GM21381 (cell line): ENCODE results near the gene PPP1R14B.

Experiments
- ATAC-seq: cut with Tn5 transposase; IDR thresholded peaks from one replicate; pipeline ENCODE4 v1.9.1; 2021; ENCODE audit warnings: mild to moderate bottlenecking, moderate library complexity; ENCODE audit not compliant: unreplicated experiment

The PPP1R14B gene

DNA sequence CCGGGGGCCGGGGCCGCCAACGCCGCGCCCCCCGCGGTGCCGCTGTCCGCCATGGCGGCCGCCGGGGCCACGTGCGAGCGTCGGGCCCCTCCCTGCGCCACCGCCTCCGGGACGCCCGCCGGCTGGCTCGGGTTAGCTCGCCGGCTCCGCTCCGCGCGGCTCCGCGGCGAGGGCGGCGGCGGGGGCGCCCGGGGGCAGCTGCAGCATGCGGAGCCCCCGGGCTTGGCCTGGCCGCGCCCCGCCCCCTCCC is 197 bp downstream of the PPP1R14B start:
- peak; percentile 5 for ATAC-seq

DNA sequence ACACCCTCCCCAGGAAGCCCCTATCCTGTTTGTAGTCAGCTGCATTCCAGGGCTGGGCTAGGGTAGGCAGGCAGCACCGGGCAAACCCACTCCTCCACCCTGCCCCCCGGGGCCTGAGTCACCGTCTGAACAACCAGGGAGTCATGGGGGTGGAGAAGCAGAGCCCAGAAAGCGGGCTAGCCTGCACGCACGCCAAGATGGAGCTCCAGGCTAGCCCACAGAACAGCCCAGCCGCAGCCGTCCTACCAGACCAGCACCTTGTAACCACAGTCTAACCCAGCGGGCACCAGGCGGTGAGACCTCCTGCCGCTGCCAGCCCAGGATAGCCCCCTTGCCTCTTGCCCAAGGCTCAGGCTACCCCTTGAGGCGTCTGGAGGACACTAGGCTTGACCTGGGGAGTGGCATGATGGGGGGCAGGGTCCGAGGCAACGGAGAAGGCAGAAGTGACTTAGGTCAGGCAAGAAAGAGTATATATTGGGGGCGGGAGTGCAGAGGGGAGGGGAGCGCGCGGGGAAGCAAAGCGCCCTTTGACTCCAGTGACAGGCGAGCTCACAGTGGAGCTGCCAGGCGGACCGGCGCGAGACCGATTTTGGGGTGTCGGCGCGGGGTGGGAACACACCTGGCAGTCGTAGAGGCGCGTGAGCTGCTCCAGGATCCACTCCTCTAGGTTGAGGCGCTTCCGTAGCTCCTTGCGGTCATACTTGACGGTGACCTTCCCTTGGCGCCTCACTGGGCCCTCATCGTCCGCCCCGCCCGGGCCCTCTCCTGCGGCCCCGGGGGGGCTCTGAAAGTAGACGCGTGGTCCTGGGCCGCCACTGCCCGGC is 734 bp downstream of the PPP1R14B start:
- ATAC-seq: no peak

DNA sequence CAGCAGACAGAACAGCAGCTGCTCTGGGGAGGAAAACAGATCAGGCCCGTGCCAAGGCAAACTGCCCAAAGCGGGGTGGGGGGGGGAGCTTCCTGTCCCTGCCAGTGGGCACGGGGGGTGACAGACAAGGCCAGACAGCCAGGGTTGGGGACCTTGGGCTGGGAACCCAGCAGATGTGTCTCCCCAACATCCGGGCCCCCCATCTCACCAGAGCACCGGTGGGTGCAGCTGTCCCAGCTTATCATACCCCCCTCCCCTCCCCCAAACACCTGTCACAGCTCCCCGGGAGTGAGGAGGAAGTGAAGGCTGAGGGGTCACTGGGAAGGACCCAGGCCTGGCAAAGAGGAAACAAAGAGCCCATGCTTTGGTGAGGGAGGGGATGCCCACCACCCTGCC is 1.3 kb downstream of the PPP1R14B start:
- ATAC-seq: no peak

DNA sequence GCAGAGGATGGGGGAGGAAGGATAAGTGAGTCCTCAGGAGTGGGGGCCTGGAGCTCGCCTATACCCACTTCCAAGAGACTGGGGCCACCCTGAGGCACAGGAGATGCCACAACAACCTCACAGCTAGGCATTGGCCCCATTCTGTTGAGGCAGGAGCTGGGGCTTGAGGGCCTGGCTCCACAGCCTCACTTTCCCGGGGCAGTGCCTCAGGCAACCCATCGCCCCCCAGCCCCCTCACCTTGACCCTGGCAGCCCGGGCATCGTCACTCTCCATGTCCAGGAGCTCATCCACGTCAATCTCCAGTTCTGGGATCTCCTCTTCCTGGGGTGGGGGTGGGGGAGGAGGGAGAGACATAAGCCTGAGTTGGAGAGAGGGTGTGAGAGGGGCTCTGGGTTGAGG is 1.8 kb downstream of the PPP1R14B start:
- no peak for ATAC-seq

DNA sequence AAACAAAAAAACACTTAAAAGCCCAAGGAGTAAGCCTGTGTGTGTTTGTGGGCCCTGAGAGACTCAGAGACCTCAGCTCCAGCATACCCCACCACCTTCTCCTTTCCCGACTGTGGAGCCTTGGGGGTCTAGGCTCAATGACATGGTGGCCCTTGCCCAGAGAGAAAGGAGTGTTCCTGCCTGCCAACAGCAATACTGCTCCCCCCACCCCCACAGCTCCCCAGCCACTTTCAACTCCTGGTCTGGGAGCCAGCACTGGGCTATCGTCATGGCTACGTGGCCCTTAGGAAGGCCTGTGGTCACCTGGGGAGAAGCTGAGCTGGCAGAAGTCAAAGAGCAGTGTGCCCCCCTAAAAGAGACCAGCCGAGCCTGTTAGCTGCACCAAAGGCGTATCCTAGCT is 2.6 kb downstream of the PPP1R14B start:
- ATAC-seq: no peak

DNA sequence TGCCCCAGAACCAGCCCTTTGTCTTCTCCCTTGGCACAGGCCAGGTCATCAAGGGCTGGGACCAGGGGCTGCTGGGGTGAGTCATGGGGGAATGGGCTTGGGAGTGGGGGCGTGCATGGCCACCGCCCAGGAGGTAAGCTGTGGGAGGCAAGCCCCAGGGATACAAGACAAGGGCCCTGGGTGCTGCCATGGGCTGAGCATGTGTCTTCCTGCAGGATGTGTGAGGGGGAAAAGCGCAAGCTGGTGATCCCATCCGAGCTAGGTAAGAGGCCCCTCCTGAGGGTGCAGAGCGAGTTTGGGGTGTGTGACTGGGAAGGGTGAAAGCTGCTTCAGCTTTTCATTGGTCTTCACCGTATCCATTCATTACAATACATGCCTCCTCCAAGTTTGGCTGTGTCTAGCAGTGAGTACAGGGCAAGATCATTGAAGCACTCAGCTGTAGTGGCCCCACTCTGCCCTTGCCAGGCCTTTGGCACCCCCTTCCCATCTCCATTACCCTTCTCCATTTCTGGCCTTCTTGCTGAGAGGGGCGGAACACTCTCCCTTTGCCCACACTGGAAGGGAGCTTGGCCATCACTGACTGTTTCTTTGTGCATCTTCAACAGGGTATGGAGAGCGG is 3.4 kb downstream of the PPP1R14B start:
- no peak for ATAC-seq

DNA sequence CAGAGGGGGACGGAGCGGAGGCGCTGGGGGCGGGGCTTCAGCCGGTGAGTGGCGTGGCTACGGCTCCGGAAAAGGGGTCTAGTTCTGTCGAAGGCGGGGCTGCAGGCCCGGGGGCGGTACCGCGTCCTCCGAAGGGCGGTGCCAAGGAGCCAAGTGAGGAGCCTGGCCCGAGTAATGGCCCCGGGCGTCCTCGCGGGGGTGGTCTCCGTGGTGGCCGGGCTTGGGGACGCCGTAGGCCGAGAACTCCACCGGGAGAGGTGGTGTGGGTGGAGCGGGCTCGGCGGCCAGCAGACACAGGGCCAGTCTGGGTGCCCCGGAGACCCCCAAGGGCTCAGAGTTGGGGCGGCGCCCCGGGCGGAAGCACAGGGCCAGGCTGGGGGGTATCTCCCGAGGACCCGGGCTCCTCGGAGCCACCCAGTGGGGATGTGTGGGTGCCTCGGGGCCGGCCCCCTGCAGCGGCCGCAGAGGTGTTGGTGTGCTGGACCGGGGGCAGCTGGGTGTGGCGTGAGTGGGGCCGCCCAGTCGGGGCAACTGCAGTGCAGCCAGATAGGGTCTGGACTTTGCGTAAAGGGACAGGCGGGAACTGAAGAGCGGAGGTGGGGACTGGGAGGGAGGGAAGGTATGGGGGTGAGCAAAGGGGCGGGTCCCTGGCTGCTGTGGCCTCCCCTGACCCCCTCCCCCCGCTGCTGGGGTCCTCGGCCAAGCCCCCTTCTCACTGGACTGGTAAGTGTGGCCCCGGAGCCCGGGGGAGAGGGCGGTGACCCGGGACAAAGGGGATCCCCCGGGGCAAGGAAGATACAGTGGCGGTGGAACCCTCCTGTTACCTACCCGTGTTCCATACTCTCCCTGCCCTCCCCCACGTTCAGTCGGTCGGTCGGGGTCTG is 5.0 kb downstream of the PPP1R14B start:
- peak; percentile 5 for ATAC-seq

DNA sequence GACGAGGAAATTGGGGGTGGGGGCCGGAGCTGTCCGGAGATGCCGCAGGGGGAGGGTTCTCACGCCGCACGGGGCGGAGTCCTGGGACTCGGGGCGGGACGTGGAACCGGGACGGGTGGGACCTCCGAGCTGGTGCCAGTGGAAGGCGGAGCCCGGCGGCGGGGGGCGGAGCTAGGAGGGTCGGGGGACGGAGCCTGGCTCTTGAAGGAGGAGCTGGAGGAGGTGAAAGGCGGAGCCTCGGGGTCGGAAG is 5.6 kb downstream of the PPP1R14B start:
- ATAC-seq: peak; percentile 57

DNA sequence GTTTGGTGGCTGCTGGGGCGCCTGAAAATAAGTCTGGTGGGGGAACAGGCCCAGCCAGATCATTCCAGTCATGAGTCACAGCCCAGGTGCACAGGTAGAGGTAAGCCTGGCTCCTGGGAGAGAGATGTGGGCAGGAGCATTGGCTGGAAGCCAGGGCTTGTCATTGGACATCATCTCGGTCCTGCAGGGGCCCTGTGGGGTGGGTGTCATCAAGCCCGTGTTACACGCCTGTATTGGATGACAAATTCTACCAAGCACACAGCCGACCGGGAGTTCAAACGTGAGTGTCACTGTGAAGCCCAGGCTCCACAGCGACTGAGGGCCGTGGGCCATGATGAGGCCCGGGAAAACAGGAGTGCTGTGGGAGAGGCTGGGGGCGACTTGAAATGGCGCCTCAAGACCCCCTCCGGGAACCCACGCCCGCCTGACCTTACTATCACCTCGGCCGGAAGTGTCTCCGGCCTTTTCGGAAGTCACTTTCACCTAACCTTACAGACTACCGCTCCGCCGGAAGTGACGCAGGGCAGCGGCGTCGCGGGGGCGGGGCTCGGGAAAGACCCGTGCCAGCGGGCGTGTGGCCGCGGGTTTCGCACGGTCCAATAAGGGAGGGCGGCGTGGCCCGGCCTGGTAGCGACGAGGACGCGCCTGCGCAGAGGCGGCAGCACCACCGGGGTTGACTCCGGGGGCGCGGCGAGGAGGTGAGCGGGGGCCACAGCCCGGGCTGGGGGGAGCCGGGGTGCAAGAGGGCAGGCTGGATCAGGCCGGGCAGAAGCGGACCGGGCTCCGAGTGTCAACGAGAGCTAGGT is 6.1 kb downstream of the PPP1R14B start, which contains the start of gene FKBP2:
Gene FKBP2, plus strand, starts transcription at position 661 of the 806 bp plus-strand sequence. CDS start 1,293 bp downstream, outside the sequence.
- ATAC-seq: peak; percentile 44

DNA sequence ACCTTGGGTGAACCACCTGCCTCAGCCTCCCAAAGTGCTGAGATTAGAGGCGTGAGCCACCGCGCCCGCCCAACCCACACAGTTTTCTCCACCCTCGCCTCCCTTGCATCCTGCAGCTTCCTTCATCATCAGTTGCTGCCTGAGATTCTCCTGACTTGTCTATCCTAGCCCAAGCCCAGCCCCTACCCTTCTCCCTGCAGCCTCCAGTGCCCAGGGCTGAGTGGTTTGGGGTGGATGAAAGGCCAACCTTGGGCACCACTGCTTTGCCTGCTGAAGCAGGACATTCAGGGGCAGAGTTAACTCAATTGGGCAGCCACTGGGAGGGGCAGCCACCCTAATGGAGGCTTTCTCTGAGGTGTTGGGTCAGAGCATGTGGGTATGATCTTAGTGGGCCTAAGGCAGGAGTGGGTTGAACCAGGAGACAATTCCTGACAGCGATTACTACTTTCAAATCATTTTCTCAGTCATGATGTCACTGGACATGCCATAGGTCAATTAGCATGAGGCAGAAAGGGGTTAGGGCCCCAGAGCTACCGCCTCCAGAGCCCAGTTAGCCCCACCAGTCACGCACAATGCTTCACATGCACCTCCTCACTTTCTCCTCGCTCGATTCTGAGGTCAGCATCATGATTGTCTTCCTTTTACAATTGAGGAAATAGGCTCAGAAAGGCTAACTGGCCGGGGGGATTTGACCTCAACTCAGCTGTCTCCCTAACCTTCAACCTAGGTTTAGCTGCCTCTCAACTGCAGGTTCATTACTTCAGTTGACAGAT is 6.9 kb downstream of the PPP1R14B start:
- ATAC-seq: peak; percentile 3

DNA sequence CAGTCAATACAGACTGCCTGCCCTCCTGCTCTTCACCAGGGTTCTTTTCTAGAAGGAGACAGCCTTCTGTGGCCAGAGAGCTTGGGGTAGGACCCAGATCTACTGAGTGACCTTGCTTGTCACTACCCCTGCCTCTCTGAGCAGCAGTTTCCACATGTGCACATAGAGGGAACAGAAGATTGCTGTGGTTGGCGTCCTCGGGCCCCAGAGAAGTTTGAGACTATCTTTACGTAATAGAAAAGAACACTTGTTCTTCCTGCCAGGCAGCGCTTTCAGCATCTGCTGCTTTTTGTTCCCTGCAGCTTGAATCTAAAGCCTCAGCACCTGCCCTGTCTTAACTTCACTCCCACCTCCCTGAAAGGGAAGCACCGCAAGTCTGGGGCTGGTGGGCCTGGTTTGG is 7.7 kb downstream of the PPP1R14B start:
- ATAC-seq: no peak

DNA sequence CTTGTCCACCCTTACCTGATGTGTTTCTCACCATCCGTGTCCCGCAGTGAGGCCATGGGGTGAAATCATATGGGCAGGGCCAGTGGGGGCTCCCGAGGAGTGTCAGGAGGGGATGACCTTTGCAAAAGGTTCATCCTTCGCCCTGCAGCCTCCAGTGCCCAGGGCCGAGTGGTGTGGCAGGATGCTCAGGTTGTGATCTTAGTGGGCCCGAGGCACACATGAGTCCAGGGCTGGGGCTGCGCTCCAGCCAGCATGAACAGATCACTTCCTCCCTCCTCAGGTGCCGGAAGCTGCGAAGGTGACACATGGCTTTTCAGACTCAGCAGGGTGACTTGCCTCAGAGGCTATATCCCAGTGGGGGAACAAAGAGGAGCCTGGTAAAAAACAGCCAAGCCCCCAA is 8.7 kb downstream of the PPP1R14B start:
- no peak for ATAC-seq

DNA sequence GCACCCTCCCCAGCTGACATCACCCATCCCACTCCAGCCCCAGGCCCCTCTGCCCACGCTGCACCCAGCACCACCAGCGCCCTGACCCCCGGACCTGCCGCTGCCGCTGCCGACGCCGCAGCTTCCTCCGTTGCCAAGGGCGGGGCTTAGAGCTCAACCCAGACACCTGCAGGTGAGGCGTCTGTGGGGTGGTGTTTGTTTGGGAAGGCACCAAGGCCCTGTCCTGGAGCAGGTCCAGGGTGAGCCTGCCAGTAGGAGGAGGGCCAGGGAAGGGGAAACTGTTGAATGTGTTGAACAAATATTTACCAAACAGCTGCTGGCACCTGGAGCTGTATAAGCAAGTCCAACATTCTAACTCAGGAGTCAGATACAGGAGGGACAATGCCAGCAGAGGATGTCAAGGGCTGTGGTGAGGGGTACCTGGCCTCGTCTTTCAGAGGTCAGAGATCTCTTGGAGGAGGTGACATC is 9.2 kb downstream of the PPP1R14B start:
- ATAC-seq: no peak

DNA sequence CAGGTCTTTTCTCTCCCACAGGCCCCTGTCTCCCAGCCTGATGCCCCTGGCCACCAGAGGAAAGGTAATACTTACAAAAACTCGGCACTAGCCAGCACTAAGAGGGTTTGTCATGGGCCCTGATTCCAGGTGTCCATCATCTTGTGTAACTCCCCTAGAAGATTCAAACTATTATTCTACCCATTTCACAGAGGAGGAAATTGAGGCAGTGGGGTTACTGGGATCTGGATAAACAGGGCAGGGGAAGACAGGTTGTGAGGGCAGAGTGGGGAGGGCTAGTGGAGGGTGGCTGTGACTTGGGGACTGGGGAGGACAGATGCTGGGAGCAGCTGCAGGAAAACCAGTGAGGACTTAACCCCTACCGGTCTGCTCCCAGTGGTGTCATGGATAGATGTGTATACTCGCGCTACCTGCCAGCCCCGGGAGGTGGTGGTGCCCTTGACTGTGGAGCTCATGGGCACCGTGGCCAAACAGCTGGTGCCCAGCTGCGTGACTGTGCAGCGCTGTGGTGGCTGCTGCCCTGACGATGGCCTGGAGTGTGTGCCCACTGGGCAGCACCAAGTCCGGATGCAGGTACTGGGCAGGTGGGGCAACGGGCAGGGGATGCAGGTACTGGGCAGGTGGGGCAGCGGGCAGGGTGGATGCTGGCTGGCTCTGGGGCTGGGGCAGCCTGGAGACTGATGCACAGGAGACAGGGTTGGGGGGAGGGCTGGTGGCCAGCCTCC is 11.1 kb downstream of the PPP1R14B start:
- no peak for ATAC-seq

DNA sequence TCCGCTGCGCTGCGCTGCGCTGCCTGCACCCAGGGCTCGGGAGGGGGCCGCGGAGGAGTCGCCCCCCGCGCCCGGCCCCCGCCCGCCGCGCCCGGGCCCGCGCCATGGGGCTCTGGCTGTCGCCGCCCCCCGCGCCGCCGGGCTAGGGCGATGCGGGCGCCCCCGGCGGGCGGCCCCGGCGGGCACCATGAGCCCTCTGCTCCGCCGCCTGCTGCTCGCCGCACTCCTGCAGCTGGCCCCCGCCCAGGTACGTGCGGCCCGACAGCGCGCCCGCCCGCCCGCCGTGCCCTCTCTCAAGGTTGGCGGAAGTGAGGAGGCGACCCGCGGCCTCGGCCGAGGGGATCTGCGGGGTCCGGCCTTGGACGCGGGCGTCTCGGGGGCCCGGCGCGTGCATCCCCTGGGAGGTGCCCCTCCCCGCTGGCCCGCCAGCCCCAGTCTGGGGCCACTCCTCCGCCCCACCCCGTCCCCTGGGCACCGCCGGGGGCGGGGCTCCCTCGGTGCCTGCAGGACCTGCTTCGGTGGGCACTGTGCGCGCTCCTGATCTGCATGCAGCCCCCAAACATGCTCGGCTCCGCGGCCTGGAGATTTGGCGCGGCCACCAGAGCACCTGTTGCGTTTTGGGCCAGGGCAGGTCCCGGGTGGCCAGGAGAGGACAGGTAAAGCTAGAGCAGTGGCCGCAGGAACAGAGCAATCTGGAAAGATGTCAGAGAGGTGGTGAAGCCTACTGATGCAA is 11.9 kb downstream of the PPP1R14B start:
- ATAC-seq: peak; percentile 20

DNA sequence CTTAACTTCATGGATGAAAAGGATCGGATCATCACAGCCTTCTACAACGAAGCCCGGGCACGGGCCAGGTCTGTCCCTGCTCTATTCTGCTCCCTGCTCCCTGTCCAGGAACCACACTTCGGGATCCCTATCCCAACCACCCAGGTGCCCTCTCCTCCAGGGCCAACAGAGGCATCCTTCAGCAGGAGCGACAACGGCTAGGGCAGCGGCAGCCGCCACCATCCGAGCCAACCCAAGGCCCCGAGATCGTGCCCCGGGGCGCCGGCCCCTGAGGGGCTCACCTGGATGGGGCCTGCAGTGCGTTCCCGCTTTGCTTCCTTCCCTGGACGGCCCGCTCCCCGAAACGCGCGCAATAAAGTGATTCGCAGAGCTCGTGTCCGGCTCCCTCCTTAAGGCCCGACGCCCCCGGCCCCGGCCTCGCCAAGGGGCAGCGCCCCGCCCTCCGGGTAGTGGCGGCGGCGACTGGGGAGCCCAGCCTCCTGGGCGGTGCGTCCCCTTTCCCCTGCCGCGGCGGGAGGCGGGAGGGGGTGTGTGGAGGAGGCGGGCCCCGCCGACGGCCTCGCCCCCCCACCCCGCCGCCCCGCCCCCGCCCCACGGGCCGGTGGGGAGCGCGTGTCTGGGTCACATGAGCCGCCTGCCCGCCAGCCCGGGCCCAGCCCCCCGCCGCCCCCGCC is 12.7 kb downstream of the PPP1R14B start, which contains the start of gene VEGFB:
Gene VEGFB, plus strand, starts transcription at position 672 of the 674 bp plus-strand sequence. CDS start 250 bp downstream, outside the sequence.
- peak; percentile 41 for ATAC-seq

DNA sequence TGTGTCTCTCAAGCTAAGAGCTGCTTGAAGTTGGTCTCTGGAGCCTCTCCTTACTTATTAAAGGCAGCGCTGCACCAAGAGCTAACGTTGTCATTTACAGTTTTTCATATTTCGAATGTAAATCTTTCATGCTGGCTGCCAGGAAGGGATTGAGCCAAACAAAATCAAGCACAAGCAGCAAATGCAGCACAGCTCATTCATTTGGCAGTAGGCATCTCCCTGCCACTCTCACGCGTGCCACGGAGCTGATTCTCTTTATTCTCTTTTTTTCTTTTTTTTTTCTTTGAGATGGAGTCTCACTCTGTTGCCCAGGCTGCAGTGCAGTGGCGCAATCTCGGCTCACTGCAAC is 13.8 kb downstream of the PPP1R14B start:
- no peak for ATAC-seq

DNA sequence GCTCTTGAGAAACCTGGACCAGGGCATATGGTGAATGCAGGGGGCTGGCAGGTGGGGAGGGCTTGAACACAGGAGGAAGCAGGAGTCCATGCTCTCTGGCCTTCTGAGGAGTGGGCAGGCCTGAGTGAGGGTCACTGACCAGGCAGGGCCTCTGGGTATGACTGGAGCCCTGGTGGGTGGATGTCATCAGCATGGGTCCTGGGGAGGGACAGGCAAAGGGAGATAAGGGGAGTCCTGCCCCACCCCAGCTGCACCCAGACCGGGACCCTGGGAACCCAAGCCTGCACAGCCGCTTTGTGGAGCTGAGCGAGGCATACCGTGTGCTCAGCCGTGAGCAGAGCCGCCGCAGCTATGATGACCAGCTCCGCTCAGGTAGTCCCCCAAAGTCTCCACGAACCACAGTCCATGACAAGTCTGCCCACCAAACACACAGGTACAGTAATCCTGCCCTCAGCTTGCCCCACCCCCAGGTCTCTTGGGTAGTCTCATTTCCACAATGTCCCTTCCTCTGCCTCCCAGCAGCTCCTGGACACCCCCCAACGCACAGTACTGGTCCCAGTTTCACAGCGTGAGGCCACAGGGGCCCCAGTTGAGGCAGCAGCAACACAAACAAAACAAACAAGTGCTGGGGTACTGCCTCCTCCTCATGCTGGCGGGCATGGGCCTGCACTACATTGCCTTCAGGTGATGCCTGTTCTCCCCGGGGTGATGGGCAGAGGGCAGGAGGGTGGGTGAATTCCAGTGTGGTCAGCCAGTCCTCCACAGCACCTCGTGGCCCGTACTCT is 14.4 kb downstream of the PPP1R14B start:
- no peak for ATAC-seq
